ENCODE results near the gene CPSF7.

- TF ChIP-seq POLR2A (IDR thresholded peaks at IDR 0.05; ENCODE audit: low read depth): no peak
- TF ChIP-seq CTCF (IDR thresholded peaks at IDR 0.05): no peak
- TF ChIP-seq EP300 (IDR thresholded peaks at IDR 0.05): no peak
Observed at GRCh38 chr11:61369372-61370348, 60.1 kb downstream of the CPSF7 start.
